Colonic mucosa (tissue), 4 donors: ENCODE results near the gene ZIK1. TPM values are rescaled to one million over a fixed set of nuclear protein-coding genes. Genes with fewer than 3 reads are reported as not detected.

Experiments
- DNase-seq: peaks from one replicate; pipeline ENCODE4 v3.0.0-alpha.2; 2020
- H3K27ac ChIP-seq: fragments of 200-600 bp; one replicate; pipeline ENCODE4 v1.8.0; 2021
- H3K27me3 ChIP-seq: fragments of 200-600 bp; one replicate; pipeline ENCODE4 v1.8.0; 2021
- H3K36me3 ChIP-seq: fragments of 200-600 bp; one replicate; pipeline ENCODE4 v1.8.0; 2021
- H3K4me1 ChIP-seq: fragments of 200-600 bp; one replicate; pipeline ENCODE4 v1.8.0; 2021; ENCODE audit warnings: mild to moderate bottlenecking
- H3K4me3 ChIP-seq: fragments of 200-600 bp; one replicate; pipeline ENCODE4 v1.8.0; 2021
- H3K9ac ChIP-seq, 2 donors: one replicate each; pipeline ENCODE4 v1.7.0; 2013; ENCODE audit warnings: control low read depth in 2 of 2, low read depth in 2 of 2, low read length in 2 of 2
- H3K9me3 ChIP-seq: fragments of 200-600 bp; one replicate; pipeline ENCODE4 v1.8.0; 2021
- CTCF ChIP-seq: fragments of 200-600 bp; IDR thresholded peaks from one replicate; pipeline ENCODE4 v1.8.0; 2022; ENCODE audit warnings: antibody characterized with exemption, mild to moderate bottlenecking
- intact Hi-C: fragments of 100-400 bp; cut with DNase I; formaldehyde crosslinking; loops from one replicate; pipeline ENCODE4 v1.14.1; 2022
- total RNA-seq, 2 donors: library from RNA; stranded (reverse); fragmentation: NEBNext Ultra II Directional in 1 of 2; extraction: Animal tissue kit (Norgen Biotek cat#: 25700) in 1 of 2; gene quantifications; one replicate each; pipeline ENCODE4 v1.2.1, GENCODE V29; 2021
- donor health status: healthy.
- donor health status: DM: no; HTN: no; CAD: no.
- donor health status: DM: no; HTN: no; CAD: no.

Gene ZIK1
- total RNA-seq, 2 donors from 2014 or later: 1.3 to 1.8 TPM

DNA sequence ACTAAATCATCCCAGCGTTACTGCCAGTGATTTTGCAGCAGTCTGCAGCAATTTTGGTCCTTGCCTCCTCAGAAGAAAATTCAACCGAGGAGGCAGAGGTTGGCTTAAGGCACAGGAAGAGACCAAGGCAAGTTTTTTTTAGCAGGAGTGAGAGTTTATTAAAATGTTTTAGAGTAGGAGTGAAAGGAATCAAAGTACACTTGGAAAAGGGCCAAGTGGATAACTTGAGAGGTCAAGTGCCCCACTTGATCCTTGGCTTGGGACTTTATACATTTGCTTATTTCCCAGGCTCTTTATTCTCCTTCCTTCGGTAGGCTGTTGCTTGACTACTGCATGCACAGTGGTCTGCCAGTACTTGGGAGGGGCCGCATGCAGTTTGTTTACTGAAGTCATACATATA lies 27.2 kb downstream of the ZIK1 start:
- H3K27me3 ChIP-seq: no peaks in the 10 kb centered on the region
- no peak overlapping the region for H3K27ac ChIP-seq
- H3K4me1 ChIP-seq: no peaks in the 10 kb centered on the region
- peaks cover 8% of the 10 kb centered on the region for H3K9me3 ChIP-seq
- H3K9ac ChIP-seq: no peak overlapping the region
- no peak for TF ChIP-seq CTCF
- no peak for DNase-seq
- intact Hi-C loops: no loop called here
- no peak overlapping the region for H3K4me3 ChIP-seq
- no peaks in the 10 kb centered on the region for H3K36me3 ChIP-seq

GRCh38 chr19:57613941-57614743 lies 30.2 kb downstream of the ZIK1 start, which contains the start of gene ZNF134:
ZNF134 (plus strand) TSS chr19:57614242; CDS start chr19:57619469, 5,227 bp downstream.
- peak within 1 kb of the TSS; percentile 97 for H3K4me3 ChIP-seq
- no peaks in the 10 kb centered on the region for H3K27me3 ChIP-seq
- no peak for TF ChIP-seq CTCF
- no peak within 1 kb of the TSS for H3K27ac ChIP-seq
- intact Hi-C loops: no loop called here
- H3K36me3 ChIP-seq: peaks cover 14% of the 10 kb centered on the region
- peaks cover 19% of the 10 kb centered on the region for H3K9me3 ChIP-seq
- DNase-seq: peak; percentile 93
- no peaks in the 10 kb centered on the region for H3K4me1 ChIP-seq
- H3K9ac ChIP-seq: peak within 1 kb of the TSS; percentile 74 to 79

- no peak for DNase-seq
- Histone ChIP-seq H3K36me3 (peaks cover 26% of the 10 kb centered on the region), H3K9ac (no peak overlapping the region), H3K27ac (no peak overlapping the region), H3K27me3 (no peaks in the 10 kb centered on the region), H3K4me3 (no peak overlapping the region), H3K9me3 (peaks cover 31% of the 10 kb centered on the region), H3K4me1 (no peaks in the 10 kb centered on the region)
- intact Hi-C loops: no loop called here
- no peak for TF ChIP-seq CTCF
These were observed 31.4 kb downstream of the ZIK1 start for GRCh38 chr19:57615346-57615745.

GRCh38 chr19:57620673-57621348 lies 36.9 kb downstream of the ZIK1 start:
- no peak overlapping the region for H3K9ac ChIP-seq
- no peak for DNase-seq
- H3K36me3 ChIP-seq: peaks cover 40% of the 10 kb centered on the region

DNA sequence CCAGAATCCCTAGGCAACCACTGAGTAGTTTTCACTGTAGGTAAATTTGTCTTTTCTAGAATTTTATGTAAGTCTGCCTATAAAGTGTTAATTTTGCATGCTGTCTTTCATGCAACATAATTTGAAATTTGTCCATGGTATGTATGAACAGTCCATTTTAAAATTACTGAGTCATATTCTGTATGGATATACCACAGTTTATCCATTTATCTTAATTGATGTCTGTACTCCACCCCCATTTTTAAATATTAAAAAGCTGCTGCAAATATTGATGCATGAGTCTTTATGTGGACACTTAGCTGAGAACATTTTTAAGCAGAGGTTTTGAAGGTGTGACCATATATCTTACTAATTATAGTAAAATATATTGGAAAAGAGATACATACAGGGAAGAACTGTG lies 39.1 kb downstream of the ZIK1 start:
- Histone ChIP-seq H3K27me3 (no peaks in the 10 kb centered on the region), H3K9ac (no peak overlapping the region), H3K27ac (no peak overlapping the region), H3K9me3 (peaks cover 35% of the 10 kb centered on the region), H3K4me3 (no peak overlapping the region), H3K4me1 (no peaks in the 10 kb centered on the region), H3K36me3 (peaks cover 32% of the 10 kb centered on the region)
- DNase-seq: no peak
- no peak for TF ChIP-seq CTCF
- intact Hi-C loops: no loop called here

More at GRCh38 chr19:57620673-57621348, 36.9 kb downstream of the ZIK1 start:
- H3K4me3 ChIP-seq: no peak overlapping the region
- intact Hi-C loops: no loop called here
- peaks cover 44% of the 10 kb centered on the region for H3K9me3 ChIP-seq
- H3K27ac ChIP-seq: no peak overlapping the region
- H3K27me3 ChIP-seq: no peaks in the 10 kb centered on the region
- TF ChIP-seq CTCF: no peak
- H3K4me1 ChIP-seq: no peaks in the 10 kb centered on the region
